ENCODE results near the gene SAMD8. TPM values are rescaled to one million over a fixed set of nuclear protein-coding genes. Genes with fewer than 3 reads are reported as not detected.

SAMD8 gene
- total and polyA plus RNA-seq, 2 donors (not counting 3 experiments of a cell fraction or from before 2014, with no cell fraction given): 19.6 to 22.8 TPM

DNA sequence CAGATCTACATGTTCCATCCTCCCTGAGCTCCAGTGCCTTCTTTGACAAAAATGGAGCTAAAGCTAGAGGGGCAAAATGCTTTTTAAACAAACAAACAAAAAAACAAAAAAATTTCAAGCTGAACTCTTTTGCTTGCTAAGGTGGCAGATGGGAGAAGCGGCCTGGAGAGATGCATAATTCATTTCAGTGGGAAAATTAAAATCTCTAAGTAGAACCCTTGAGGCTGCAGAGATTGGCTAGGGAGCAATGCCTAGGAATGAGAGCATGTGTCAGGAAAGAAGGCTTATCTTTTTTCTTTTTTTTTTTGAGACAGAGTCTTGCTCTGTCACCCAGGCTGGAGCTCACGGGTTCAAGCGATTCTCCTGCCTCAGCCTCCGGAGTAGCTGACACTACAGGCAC, 46.4 kb upstream of the SAMD8 start:
- no peaks in the 10 kb centered on the region for H4K20me1 ChIP-seq (replicated peaks; ENCODE audit: control insufficient read depth, extremely low read depth, insufficient read depth, low read length)
- no peak overlapping the region for H3K9ac ChIP-seq (replicated peaks; ENCODE audit: extremely low read depth, insufficient read depth, low read length)
- H3K36me3 ChIP-seq (ENCODE audit: control insufficient read depth in 2 of 2, extremely low read depth in 1 of 2, insufficient read depth in 2 of 2, low read length in 2 of 2): no peaks in the 10 kb centered on the region
- CTCF ChIA-PET: interaction anchor here (1.1 kb wide), 1 partner anchor 91 kb away, joined by 3 read pairs; no protein-coding TSS in a partner anchor
- intact Hi-C loops (cut with micrococcal nuclease) (no loop called here), dilution Hi-C loops (cut with MboI; ENCODE audit: extremely low pct_ligation_motif_present, low sequenced_read_pairs) (no loop called here)
- no peak overlapping the region for H3K4me2 ChIP-seq (ENCODE audit: insufficient read depth, low read length)
- POLR2A ChIA-PET: no interaction called here
- BruUV-seq (replicated peaks): no TSS peak
- no peak for DNase-seq (ENCODE audit: low read depth, low spot score)
- no peaks in the 10 kb centered on the region for H3K9me1 ChIP-seq (replicated peaks; ENCODE audit: control insufficient read depth, extremely low read depth, insufficient read depth, low read length)
- no peaks in the 10 kb centered on the region for H3K4me1 ChIP-seq (ENCODE audit: control insufficient read depth, extremely low read depth, insufficient read depth, low read length)
- FAIRE-seq: no peak
- no peak overlapping the region for H2AFZ ChIP-seq (ENCODE audit: low read depth, low read length)
- no peaks in the 10 kb centered on the region for H3K79me2 ChIP-seq (ENCODE audit: control insufficient read depth, insufficient read depth, low read length)
- no peaks in the 10 kb centered on the region for H3K9me3 ChIP-seq (replicated peaks; ENCODE audit: control insufficient read depth, insufficient read depth, low read length)
- H3K27ac ChIP-seq (ENCODE audit: insufficient read depth, low read depth, low read length): no peak overlapping the region
- H3K27me3 ChIP-seq (ENCODE audit: control insufficient read depth in 2 of 2, insufficient read depth in 2 of 2, low read length in 2 of 2): no peaks in the 10 kb centered on the region
- H3K4me3 ChIP-seq (replicated peaks in 1 of 3; ENCODE audit: insufficient read depth in 1 of 3, low read depth in 1 of 3, low read length in 3 of 3): no peak overlapping the region
- TF ChIP-seq EZH2 (IDR thresholded peaks at IDR 0.05; ENCODE audit: borderline replicate concordance, low read depth, low read length, severe bottlenecking) (no peak), MAX (IDR thresholded peaks at IDR 0.05; ENCODE audit: insufficient read depth, insufficient read length) (no peak), POLR2A (IDR thresholded peaks at IDR 0.05; ENCODE audit: low read depth, low read length) (no peak), POLR2AphosphoS5 (IDR thresholded peaks at IDR 0.05; ENCODE audit: insufficient read depth, low read depth, low read length) (no peak), JUN (IDR thresholded peaks at IDR 0.05; ENCODE audit: borderline replicate concordance, insufficient read depth, insufficient read length, low read depth) (no peak), MYC (IDR thresholded peaks at IDR 0.05; ENCODE audit: low read depth, low read length) (no peak), CTCF (IDR thresholded peaks at IDR 0.05; ENCODE audit: extremely low read depth in 1 of 2, insufficient read depth in 1 of 2, low read depth in 1 of 2, low read length in 2 of 2) (no peak), FOS (IDR thresholded peaks at IDR 0.05; ENCODE audit: borderline replicate concordance, insufficient read depth, low read length) (no peak), GATA2 (IDR thresholded peaks at IDR 0.05; ENCODE audit: insufficient read depth, insufficient read length, low read depth, low read length) (no peak)
